Activated CD4-positive, alpha-beta T cell treated with anti-CD3 and anti-CD28 coated beads, Interleukin-2, amount 10 ng/mL, durations not matched to agents 7 days and 5 days (primary cell): ENCODE results near the gene CDC34. TPM values are rescaled to one million over a fixed set of nuclear protein-coding genes. Genes with fewer than 3 reads are reported as not detected.

Experiments
- CTCF ChIA-PET: fragments of 350-600 bp; sonication (Branson Sonifier 250); formaldehyde crosslinking; loops from one replicate; lab custom pipeline; 2021; ENCODE audit warnings: antibody characterized with exemption; lab: Charles Lee
- POLR2A ChIA-PET: fragments of 350-600 bp; sonication (Branson Sonifier 250); formaldehyde crosslinking; loops from one replicate; lab custom pipeline; 2021; ENCODE audit warnings: antibody characterized with exemption; lab: Charles Lee
- DNase-seq: peaks from one replicate; pipeline ENCODE4 v3.0.0-alpha.2; 2020
- H3K27ac Mint-ChIP-seq: one replicate; pipeline ENCODE4 v1.8.0; 2021; ENCODE audit warnings: mild to moderate bottlenecking, moderate library complexity, mixed read lengths
- H3K27me3 Mint-ChIP-seq: one replicate; pipeline ENCODE4 v1.8.0; 2021; ENCODE audit warnings: mixed read lengths
- H3K36me3 Mint-ChIP-seq: one replicate; pipeline ENCODE4 v1.8.0; 2021; ENCODE audit warnings: low read depth, mixed read lengths
- H3K4me1 Mint-ChIP-seq: one replicate; pipeline ENCODE4 v1.8.0; 2021; ENCODE audit warnings: mixed read lengths
- H3K4me3 Mint-ChIP-seq: one replicate; pipeline ENCODE4 v1.8.0; 2021; ENCODE audit warnings: mild to moderate bottlenecking, moderate library complexity, mixed read lengths
- H3K9me3 Mint-ChIP-seq: one replicate; pipeline ENCODE4 v1.8.0; 2021; ENCODE audit warnings: mixed read lengths
- total RNA-seq, 2 experiments: library from RNA; stranded (reverse); gene quantifications; one replicate each; pipeline ENCODE4 v1.2.3, GENCODE V29; 2021

The CDC34 gene
- total RNA-seq, 2 experiments from 2014 or later: 43.7 to 50.8 TPM

GRCh38 chr19:493391-494170 is 38.0 kb upstream of the CDC34 start:
- H3K27me3 Mint-ChIP-seq: peaks cover 13% of the 10 kb centered on the region
- ChIA-PET CTCF (interaction anchor here (1.3 to 3.3 kb wide), 2 partner anchors 13 to 17 kb away, joined by 7 to 25 read pairs; no protein-coding TSS in a partner anchor), POLR2A (no interaction called here)
- peaks cover 5% of the 10 kb centered on the region for H3K9me3 Mint-ChIP-seq
- peaks cover 2% of the 10 kb centered on the region for H3K4me1 Mint-ChIP-seq
- no peak for DNase-seq
- H3K4me3 Mint-ChIP-seq: no peak overlapping the region
- H3K27ac Mint-ChIP-seq: no peak overlapping the region
- H3K36me3 Mint-ChIP-seq: no peaks in the 10 kb centered on the region

GRCh38 chr19:494171-495080 is 37.1 kb upstream of the CDC34 start:
- ChIA-PET CTCF (interaction anchor here (1.2 to 3.3 kb wide), 4 partner anchors 9 to 16 kb away, joined by 3 to 25 read pairs (median 6); no protein-coding TSS in a partner anchor), POLR2A (no interaction called here)
- no peaks in the 10 kb centered on the region for H3K36me3 Mint-ChIP-seq
- H3K9me3 Mint-ChIP-seq: peaks cover 5% of the 10 kb centered on the region
- H3K27ac Mint-ChIP-seq: no peak overlapping the region
- H3K27me3 Mint-ChIP-seq: peaks cover 18% of the 10 kb centered on the region
- no peak for DNase-seq
- peaks cover 2% of the 10 kb centered on the region for H3K4me1 Mint-ChIP-seq
- no peak overlapping the region for H3K4me3 Mint-ChIP-seq

GRCh38 chr19:495081-495401 is 36.5 kb upstream of the CDC34 start:
- POLR2A ChIA-PET: no interaction called here
- CTCF ChIA-PET: interaction anchor here (0.6 to 3.3 kb wide), 8 partner anchors 8 to 216 kb away, joined by 3 to 25 read pairs (median 4); no protein-coding TSS in a partner anchor
- H3K4me1 Mint-ChIP-seq: no peaks in the 10 kb centered on the region

GRCh38 chr19:495402-496111 is 36.0 kb upstream of the CDC34 start:
- peaks cover 5% of the 10 kb centered on the region for H3K9me3 Mint-ChIP-seq
- H3K27me3 Mint-ChIP-seq: peaks cover 21% of the 10 kb centered on the region
- no peaks in the 10 kb centered on the region for H3K4me1 Mint-ChIP-seq
- peak; percentile 37 for DNase-seq
- ChIA-PET CTCF (interaction anchor here (0.6 to 3.3 kb wide), 8 partner anchors 7 to 216 kb away, joined by 3 to 25 read pairs (median 4); no protein-coding TSS in a partner anchor), POLR2A (interaction anchor here (0.7 kb wide), 1 partner anchor 1794 kb away, joined by 3 read pairs; no protein-coding TSS in a partner anchor)
- H3K36me3 Mint-ChIP-seq: no peaks in the 10 kb centered on the region
- H3K27ac Mint-ChIP-seq: no peak overlapping the region
- no peak overlapping the region for H3K4me3 Mint-ChIP-seq

More at GRCh38 chr19:495081-495401, 36.5 kb upstream of the CDC34 start:
- Mint-ChIP-seq H3K27ac (no peak overlapping the region), H3K27me3 (peaks cover 21% of the 10 kb centered on the region), H3K9me3 (peaks cover 5% of the 10 kb centered on the region), H3K36me3 (no peaks in the 10 kb centered on the region), H3K4me3 (no peak overlapping the region)
- DNase-seq: no peak

GRCh38 chr19:496112-496665 is 35.4 kb upstream of the CDC34 start, which contains the start of gene MADCAM1:
Gene MADCAM1, plus strand, starts transcription at chr19:496486. Its CDS starts 14 bp downstream, at chr19:496500.
- DNase-seq: no peak
- Mint-ChIP-seq H3K27me3 (peaks cover 21% of the 10 kb centered on the region), H3K4me3 (no peak within 1 kb of the TSS), H3K36me3 (no peaks in the 10 kb centered on the region), H3K27ac (no peak within 1 kb of the TSS), H3K9me3 (peaks cover 5% of the 10 kb centered on the region), H3K4me1 (no peaks in the 10 kb centered on the region)
- POLR2A ChIA-PET: interaction anchor here (0.7 kb wide), 1 partner anchor 1793 kb away, joined by 3 read pairs; no protein-coding TSS in a partner anchor
- CTCF ChIA-PET: interaction anchor here (1.2 to 3.3 kb wide), 6 partner anchors 7 to 114 kb away, joined by 3 to 25 read pairs (median 6); no protein-coding TSS in a partner anchor

- peaks cover 5% of the 10 kb centered on the region for H3K9me3 Mint-ChIP-seq
- ChIA-PET POLR2A (no interaction called here), CTCF (interaction anchor here (1.9 kb wide), 1 partner anchor 10 kb away, joined by 15 read pairs; no protein-coding TSS in a partner anchor)
- no peak for DNase-seq
- H3K27me3 Mint-ChIP-seq: peaks cover 21% of the 10 kb centered on the region
- H3K27ac Mint-ChIP-seq: no peak overlapping the region
- H3K4me1 Mint-ChIP-seq: peaks cover under 1% of the 10 kb centered on the region
- no peaks in the 10 kb centered on the region for H3K36me3 Mint-ChIP-seq
- H3K4me3 Mint-ChIP-seq: no peak overlapping the region
Observed at GRCh38 chr19:496986-497385, 34.6 kb upstream of the CDC34 start.

- Mint-ChIP-seq H3K27ac (no peak overlapping the region), H3K9me3 (peaks cover 5% of the 10 kb centered on the region), H3K4me3 (no peak overlapping the region), H3K36me3 (no peaks in the 10 kb centered on the region), H3K4me1 (peaks cover 4% of the 10 kb centered on the region), H3K27me3 (peaks cover 21% of the 10 kb centered on the region)
- DNase-seq: no peak
- ChIA-PET POLR2A (no interaction called here), CTCF (interaction anchor here (1.5 to 4.0 kb wide), 3 partner anchors 9 to 250 kb away, joined by 3 to 17 read pairs (median 15); no protein-coding TSS in a partner anchor)
Observed at GRCh38 chr19:497491-497868, 34.1 kb upstream of the CDC34 start.

GRCh38 chr19:497869-498510 is 33.6 kb upstream of the CDC34 start:
- Mint-ChIP-seq H3K27ac (no peak overlapping the region), H3K4me1 (peaks cover 9% of the 10 kb centered on the region), H3K27me3 (peaks cover 21% of the 10 kb centered on the region), H3K9me3 (peaks cover 3% of the 10 kb centered on the region), H3K4me3 (no peak overlapping the region), H3K36me3 (no peaks in the 10 kb centered on the region)
- DNase-seq: no peak
- POLR2A ChIA-PET: interaction anchor here (0.7 kb wide), 1 partner anchor 11 kb away, joined by 3 read pairs; no protein-coding TSS in a partner anchor
- CTCF ChIA-PET: interaction anchor here (1.5 to 4.0 kb wide), 3 partner anchors 9 to 251 kb away, joined by 3 to 17 read pairs (median 15); no protein-coding TSS in a partner anchor

- Mint-ChIP-seq H3K4me3 (no peak overlapping the region), H3K27me3 (peaks cover 21% of the 10 kb centered on the region), H3K9me3 (peaks cover 2% of the 10 kb centered on the region), H3K27ac (no peak overlapping the region), H3K4me1 (peaks cover 9% of the 10 kb centered on the region), H3K36me3 (no peaks in the 10 kb centered on the region)
- ChIA-PET CTCF (interaction anchor here (1.5 to 4.0 kb wide), 3 partner anchors 8 to 252 kb away, joined by 3 to 17 read pairs (median 15); no protein-coding TSS in a partner anchor), POLR2A (interaction anchor here (0.7 kb wide), 1 partner anchor 10 kb away, joined by 3 read pairs; no protein-coding TSS in a partner anchor)
- DNase-seq: no peak
Observed at GRCh38 chr19:498511-498891, 33.1 kb upstream of the CDC34 start.

- Mint-ChIP-seq H3K27me3 (peaks cover 21% of the 10 kb centered on the region), H3K9me3 (no peaks in the 10 kb centered on the region), H3K4me3 (no peak overlapping the region), H3K4me1 (peaks cover 9% of the 10 kb centered on the region), H3K27ac (no peak overlapping the region), H3K36me3 (no peaks in the 10 kb centered on the region)
- CTCF ChIA-PET: interaction anchor here (1.9 to 4.0 kb wide), 2 partner anchors 7 to 12 kb away, joined by 15 to 17 read pairs; no protein-coding TSS in a partner anchor
- DNase-seq: no peak
- POLR2A ChIA-PET: no interaction called here
Observed at GRCh38 chr19:498977-499623, 32.5 kb upstream of the CDC34 start.

- Mint-ChIP-seq H3K9me3 (no peaks in the 10 kb centered on the region), H3K27me3 (peaks cover 14% of the 10 kb centered on the region), H3K36me3 (no peaks in the 10 kb centered on the region), H3K4me1 (peaks cover 24% of the 10 kb centered on the region), H3K4me3 (no peak overlapping the region), H3K27ac (no peak overlapping the region)
- ChIA-PET CTCF (no interaction called here), POLR2A (no interaction called here)
- DNase-seq: no peak
Observed at GRCh38 chr19:501646-502045, 29.9 kb upstream of the CDC34 start.
